GM23338 (cell line): ENCODE data around the gene TMC3. TPM values are rescaled to one million over a fixed set of nuclear protein-coding genes. Genes with fewer than 3 reads are reported as not detected.

Source experiments
- CREB1 ChIP-seq: fragments of 250-450 bp; sonication (Bioruptor Pico); IDR thresholded peaks from 2 replicates; pipeline ENCODE4 v1.5.0; 2020; ENCODE audit warnings: low read depth, mild to moderate bottlenecking, moderate library complexity
- EZH2 ChIP-seq: fragments of 200-600 bp; sonication (generic); IDR thresholded peaks from one replicate; pipeline ENCODE4 v1.8.0; 2017; ENCODE audit warnings: antibody characterized with exemption, mild to moderate bottlenecking, low read depth; ENCODE audit not compliant: unreplicated experiment
- JUNB ChIP-seq: IDR thresholded peaks from one replicate; pipeline ENCODE4 v1.6.1; 2016; ENCODE audit warnings: antibody characterized with exemption; ENCODE audit not compliant: unreplicated experiment
- STAT1 ChIP-seq: IDR thresholded peaks from one replicate; pipeline ENCODE4 v1.6.1; 2016; ENCODE audit warnings: antibody characterized with exemption; ENCODE audit not compliant: unreplicated experiment
- ZNF114 ChIP-seq: fragments of 250-450 bp; sonication (Bioruptor Pico); IDR thresholded peaks from 2 replicates; pipeline ENCODE4 v1.5.0; 2020; ENCODE audit warnings: mild to moderate bottlenecking, moderate library complexity
- polyA plus RNA-seq: library from polyadenylated mRNA; unstranded; fragments of >200 nt; fragmentation: Nextera tagmentation; extraction: Ambion mirVana; gene quantifications from 2 replicates; pipeline ENCODE4 v1.2.1, GENCODE V29; 2016
- total RNA-seq: library from RNA; depleted of rRNA; stranded (reverse); fragments of >200 nt; shearing (Covaris generic); gene quantifications from 2 replicates; pipeline ENCODE4 v1.2.3, GENCODE V29; 2014
- TF ChIP-seq, protein P1 (sequence below): fragments of 250-450 bp; sonication (Bioruptor Pico); IDR thresholded peaks from 2 replicates; pipeline ENCODE4 v1.5.0; 2020; ENCODE audit warnings: mild to moderate bottlenecking, moderate library complexity
- TF ChIP-seq, protein P2 (sequence below): IDR thresholded peaks from 2 replicates; pipeline ENCODE4 v1.6.1; 2016; ENCODE audit warnings: antibody characterized with exemption
- TF ChIP-seq, protein P3 (sequence below), 2 experiments: fragments of 200-600 bp in 1 of 2; sonication (generic) in 1 of 2; conservative IDR thresholded peaks; 2 replicates each; pipeline versions ENCODE4 v1.5.1 to v1.6.1; 2016 to 2017; ENCODE audit warnings: antibody characterized with exemption in 2 of 2, low read depth in 2 of 2, mild to moderate bottlenecking in 2 of 2, moderate library complexity in 1 of 2

TMC3 gene
- total and polyA plus RNA-seq, 2 experiments from 2014 or later, result 0.10 TPM; not detected in 1

GRCh38 chr15:81335631-81336030 is 38.4 kb downstream of the TMC3 start (continued):
- TF ChIP-seq, protein P1, sequence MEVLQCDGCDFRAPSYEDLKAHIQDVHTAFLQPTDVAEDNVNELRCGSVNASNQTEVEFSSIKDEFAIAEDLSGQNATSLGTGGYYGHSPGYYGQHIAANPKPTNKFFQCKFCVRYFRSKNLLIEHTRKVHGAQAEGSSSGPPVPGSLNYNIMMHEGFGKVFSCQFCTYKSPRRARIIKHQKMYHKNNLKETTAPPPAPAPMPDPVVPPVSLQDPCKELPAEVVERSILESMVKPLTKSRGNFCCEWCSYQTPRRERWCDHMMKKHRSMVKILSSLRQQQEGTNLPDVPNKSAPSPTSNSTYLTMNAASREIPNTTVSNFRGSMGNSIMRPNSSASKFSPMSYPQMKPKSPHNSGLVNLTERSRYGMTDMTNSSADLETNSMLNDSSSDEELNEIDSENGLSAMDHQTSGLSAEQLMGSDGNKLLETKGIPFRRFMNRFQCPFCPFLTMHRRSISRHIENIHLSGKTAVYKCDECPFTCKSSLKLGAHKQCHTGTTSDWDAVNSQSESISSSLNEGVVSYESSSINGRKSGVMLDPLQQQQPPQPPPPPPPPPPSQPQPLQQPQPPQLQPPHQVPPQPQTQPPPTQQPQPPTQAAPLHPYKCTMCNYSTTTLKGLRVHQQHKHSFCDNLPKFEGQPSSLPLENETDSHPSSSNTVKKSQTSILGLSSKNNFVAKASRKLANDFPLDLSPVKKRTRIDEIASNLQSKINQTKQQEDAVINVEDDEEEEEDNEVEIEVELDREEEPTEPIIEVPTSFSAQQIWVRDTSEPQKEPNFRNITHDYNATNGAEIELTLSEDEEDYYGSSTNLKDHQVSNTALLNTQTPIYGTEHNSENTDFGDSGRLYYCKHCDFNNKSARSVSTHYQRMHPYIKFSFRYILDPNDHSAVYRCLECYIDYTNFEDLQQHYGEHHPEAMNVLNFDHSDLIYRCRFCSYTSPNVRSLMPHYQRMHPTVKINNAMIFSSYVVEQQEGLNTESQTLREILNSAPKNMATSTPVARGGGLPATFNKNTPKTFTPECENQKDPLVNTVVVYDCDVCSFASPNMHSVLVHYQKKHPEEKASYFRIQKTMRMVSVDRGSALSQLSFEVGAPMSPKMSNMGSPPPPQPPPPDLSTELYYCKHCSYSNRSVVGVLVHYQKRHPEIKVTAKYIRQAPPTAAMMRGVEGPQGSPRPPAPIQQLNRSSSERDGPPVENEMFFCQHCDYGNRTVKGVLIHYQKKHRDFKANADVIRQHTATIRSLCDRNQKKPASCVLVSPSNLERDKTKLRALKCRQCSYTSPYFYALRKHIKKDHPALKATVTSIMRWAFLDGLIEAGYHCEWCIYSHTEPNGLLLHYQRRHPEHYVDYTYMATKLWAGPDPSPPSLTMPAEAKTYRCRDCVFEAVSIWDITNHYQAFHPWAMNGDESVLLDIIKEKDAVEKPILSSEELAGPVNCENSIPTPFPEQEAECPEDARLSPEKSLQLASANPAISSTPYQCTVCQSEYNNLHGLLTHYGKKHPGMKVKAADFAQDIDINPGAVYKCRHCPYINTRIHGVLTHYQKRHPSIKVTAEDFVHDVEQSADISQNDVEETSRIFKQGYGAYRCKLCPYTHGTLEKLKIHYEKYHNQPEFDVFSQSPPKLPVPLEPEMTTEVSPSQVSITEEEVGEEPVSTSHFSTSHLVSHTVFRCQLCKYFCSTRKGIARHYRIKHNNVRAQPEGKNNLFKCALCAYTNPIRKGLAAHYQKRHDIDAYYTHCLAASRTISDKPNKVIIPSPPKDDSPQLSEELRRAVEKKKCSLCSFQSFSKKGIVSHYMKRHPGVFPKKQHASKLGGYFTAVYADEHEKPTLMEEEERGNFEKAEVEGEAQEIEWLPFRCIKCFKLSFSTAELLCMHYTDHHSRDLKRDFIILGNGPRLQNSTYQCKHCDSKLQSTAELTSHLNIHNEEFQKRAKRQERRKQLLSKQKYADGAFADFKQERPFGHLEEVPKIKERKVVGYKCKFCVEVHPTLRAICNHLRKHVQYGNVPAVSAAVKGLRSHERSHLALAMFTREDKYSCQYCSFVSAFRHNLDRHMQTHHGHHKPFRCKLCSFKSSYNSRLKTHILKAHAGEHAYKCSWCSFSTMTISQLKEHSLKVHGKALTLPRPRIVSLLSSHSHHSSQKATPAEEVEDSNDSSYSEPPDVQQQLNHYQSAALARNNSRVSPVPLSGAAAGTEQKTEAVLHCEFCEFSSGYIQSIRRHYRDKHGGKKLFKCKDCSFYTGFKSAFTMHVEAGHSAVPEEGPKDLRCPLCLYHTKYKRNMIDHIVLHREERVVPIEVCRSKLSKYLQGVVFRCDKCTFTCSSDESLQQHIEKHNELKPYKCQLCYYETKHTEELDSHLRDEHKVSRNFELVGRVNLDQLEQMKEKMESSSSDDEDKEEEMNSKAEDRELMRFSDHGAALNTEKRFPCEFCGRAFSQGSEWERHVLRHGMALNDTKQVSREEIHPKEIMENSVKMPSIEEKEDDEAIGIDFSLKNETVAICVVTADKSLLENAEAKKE (CRISPR knock-in tag), result no peak
- TF ChIP-seq ZNF114 (no peak), JUNB (no peak), STAT1 (no peak), EZH2 (no peak), CREB1 (no peak)
- TF ChIP-seq, protein P2, sequence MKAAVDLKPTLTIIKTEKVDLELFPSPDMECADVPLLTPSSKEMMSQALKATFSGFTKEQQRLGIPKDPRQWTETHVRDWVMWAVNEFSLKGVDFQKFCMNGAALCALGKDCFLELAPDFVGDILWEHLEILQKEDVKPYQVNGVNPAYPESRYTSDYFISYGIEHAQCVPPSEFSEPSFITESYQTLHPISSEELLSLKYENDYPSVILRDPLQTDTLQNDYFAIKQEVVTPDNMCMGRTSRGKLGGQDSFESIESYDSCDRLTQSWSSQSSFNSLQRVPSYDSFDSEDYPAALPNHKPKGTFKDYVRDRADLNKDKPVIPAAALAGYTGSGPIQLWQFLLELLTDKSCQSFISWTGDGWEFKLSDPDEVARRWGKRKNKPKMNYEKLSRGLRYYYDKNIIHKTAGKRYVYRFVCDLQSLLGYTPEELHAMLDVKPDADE, result no peak
- TF ChIP-seq, protein P3, sequence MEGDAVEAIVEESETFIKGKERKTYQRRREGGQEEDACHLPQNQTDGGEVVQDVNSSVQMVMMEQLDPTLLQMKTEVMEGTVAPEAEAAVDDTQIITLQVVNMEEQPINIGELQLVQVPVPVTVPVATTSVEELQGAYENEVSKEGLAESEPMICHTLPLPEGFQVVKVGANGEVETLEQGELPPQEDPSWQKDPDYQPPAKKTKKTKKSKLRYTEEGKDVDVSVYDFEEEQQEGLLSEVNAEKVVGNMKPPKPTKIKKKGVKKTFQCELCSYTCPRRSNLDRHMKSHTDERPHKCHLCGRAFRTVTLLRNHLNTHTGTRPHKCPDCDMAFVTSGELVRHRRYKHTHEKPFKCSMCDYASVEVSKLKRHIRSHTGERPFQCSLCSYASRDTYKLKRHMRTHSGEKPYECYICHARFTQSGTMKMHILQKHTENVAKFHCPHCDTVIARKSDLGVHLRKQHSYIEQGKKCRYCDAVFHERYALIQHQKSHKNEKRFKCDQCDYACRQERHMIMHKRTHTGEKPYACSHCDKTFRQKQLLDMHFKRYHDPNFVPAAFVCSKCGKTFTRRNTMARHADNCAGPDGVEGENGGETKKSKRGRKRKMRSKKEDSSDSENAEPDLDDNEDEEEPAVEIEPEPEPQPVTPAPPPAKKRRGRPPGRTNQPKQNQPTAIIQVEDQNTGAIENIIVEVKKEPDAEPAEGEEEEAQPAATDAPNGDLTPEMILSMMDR (conservative IDR thresholded peaks at IDR 0.05; ENCODE audit: low read depth in 2 of 2), result no peak
